Fibroblast of lung (primary cell): Measurements from ENCODE around the gene RBBP5. TPM values are rescaled to one million over a fixed set of nuclear protein-coding genes. Genes with fewer than 3 reads are reported as not detected.

Experiments used
- DNase-seq, 2 donors: peaks; one replicate each; pipeline versions ENCODE4 v3.0.0 to v3.0.0-alpha.2; 2010; ENCODE audit warnings: low read depth in 2 of 2
- H2AFZ ChIP-seq: 2 replicates; pipeline ENCODE4 v1.5.1; 2012; ENCODE audit warnings: low read length, control low read depth, inconsistent platforms
- H3K27ac ChIP-seq: 2 replicates; pipeline ENCODE4 v1.5.1; 2011; ENCODE audit warnings: low read length, control low read depth; ENCODE audit not compliant: insufficient read depth
- H3K27me3 ChIP-seq: 2 replicates; pipeline ENCODE4 v1.5.1; 2011; ENCODE audit warnings: mild to moderate bottlenecking, low read length; ENCODE audit not compliant: control insufficient read depth, insufficient read depth
- H3K36me3 ChIP-seq: 2 replicates; pipeline ENCODE4 v1.5.1; 2011; ENCODE audit warnings: low read length; ENCODE audit not compliant: control insufficient read depth, insufficient read depth
- H3K4me1 ChIP-seq: 2 replicates; pipeline ENCODE4 v1.5.1; 2011; ENCODE audit warnings: low read length; ENCODE audit not compliant: control insufficient read depth, insufficient read depth; ENCODE audit errors: extremely low read depth
- H3K4me2 ChIP-seq: 2 replicates; pipeline ENCODE4 v1.5.1; 2011; ENCODE audit warnings: low read length, control low read depth; ENCODE audit not compliant: insufficient read depth; ENCODE audit errors: extremely low read depth
- H3K4me3 ChIP-seq, 4 experiments: fragments of 200-600 bp in 1 of 4; sonication (generic) in 1 of 4; replicated peaks in 1 of 4; 2 replicates each; pipeline ENCODE4 v1.5.1; 2011 to 2016; ENCODE audit warnings: low read length in 4 of 4, low read depth in 3 of 4, mild to moderate bottlenecking in 3 of 4, control low read depth in 2 of 4, inconsistent platforms in 1 of 4, mixed read lengths in 1 of 4; ENCODE audit not compliant: insufficient read depth in 1 of 4; ENCODE audit errors: control extremely low read depth in 1 of 4
- H3K79me2 ChIP-seq: 2 replicates; pipeline ENCODE4 v1.5.1; 2012; ENCODE audit warnings: mild to moderate bottlenecking, low read length, inconsistent platforms; ENCODE audit not compliant: control insufficient read depth, insufficient read depth
- H3K9ac ChIP-seq: 2 replicates; pipeline ENCODE4 v1.5.1; 2011; ENCODE audit warnings: mild to moderate bottlenecking, low read length, control low read depth; ENCODE audit not compliant: insufficient read depth
- H3K9me3 ChIP-seq: 2 replicates; pipeline ENCODE4 v1.5.1; 2012; ENCODE audit warnings: low read depth, low read length; ENCODE audit not compliant: control insufficient read depth, insufficient read depth
- H4K20me1 ChIP-seq: 2 replicates; pipeline ENCODE4 v1.5.1; 2011; ENCODE audit warnings: low read length; ENCODE audit not compliant: control insufficient read depth, insufficient read depth; ENCODE audit errors: extremely low read depth
- EZH2 ChIP-seq: IDR thresholded peaks from 2 replicates; pipeline ENCODE4 v1.5.1; 2012; ENCODE audit warnings: low read length, control low read depth, mild to moderate bottlenecking; ENCODE audit errors: missing control alignments
- polyA plus RNA-seq, 2 donors: library from polyadenylated mRNA; depleted of rRNA in 1 of 2; stranded (reverse) in 1 of 2; unstranded in 1 of 2; fragments of >200 nt; gene quantifications; 2 replicates each; pipeline ENCODE4 v1.2.1, GENCODE V29; 2011 to 2012; ENCODE audit warnings: missing spikeins in 1 of 2
- total RNA-seq: library from RNA; depleted of rRNA; stranded (reverse); fragments of >200 nt; gene quantifications from 2 replicates; pipeline ENCODE4 v1.2.1, GENCODE V29; 2014
- TF ChIP-seq, protein P1 (sequence below), 2 donors: IDR thresholded peaks in 1 of 2; conservative IDR thresholded peaks in 1 of 2; 1 replicate in 1 of 2; 2 replicates in 1 of 2; pipeline ENCODE4 v1.5.1; 2011 to 2012; ENCODE audit warnings: low read length in 2 of 2, control low read depth in 1 of 2, inconsistent platforms in 1 of 2, low read depth in 1 of 2, mild to moderate bottlenecking in 1 of 2

RBBP5 gene
- total and polyA plus RNA-seq, 2 donors (not counting 1 experiment from before 2014, with no cell fraction given): 16.4 to 19.8 TPM

DNA sequence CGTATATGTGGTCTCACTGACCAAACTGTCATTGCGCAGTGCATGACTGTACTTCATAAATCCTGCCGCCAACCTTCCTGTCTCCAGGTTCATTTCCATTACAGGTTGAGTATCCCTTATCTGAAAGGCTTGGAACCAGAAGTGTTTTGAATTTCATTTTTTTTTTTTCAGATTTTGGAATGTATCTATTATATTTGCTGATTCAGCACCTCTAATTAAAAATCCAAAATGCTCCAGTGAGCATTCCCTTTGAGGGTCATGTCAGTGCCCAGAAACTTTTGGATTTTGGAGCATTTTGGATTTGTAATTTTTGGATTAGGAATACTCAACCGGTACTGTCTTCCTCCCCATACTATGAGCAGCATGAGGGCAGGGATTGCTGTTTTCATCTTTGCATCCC is 30.7 kb upstream of the RBBP5 start:
- Histone ChIP-seq H2AFZ (no peak overlapping the region), H3K27ac (no peak overlapping the region), H3K36me3 (peaks cover 7% of the 10 kb centered on the region), H3K27me3 (no peaks in the 10 kb centered on the region), H3K79me2 (no peaks in the 10 kb centered on the region), H3K4me1 (no peaks in the 10 kb centered on the region), H3K4me3 (no peak overlapping the region), H3K9me3 (no peaks in the 10 kb centered on the region), H3K4me2 (no peak overlapping the region), H4K20me1 (no peaks in the 10 kb centered on the region), H3K9ac (no peak overlapping the region)
- DNase-seq: no peak
- TF ChIP-seq EZH2: no peak
- TF ChIP-seq, protein P1, sequence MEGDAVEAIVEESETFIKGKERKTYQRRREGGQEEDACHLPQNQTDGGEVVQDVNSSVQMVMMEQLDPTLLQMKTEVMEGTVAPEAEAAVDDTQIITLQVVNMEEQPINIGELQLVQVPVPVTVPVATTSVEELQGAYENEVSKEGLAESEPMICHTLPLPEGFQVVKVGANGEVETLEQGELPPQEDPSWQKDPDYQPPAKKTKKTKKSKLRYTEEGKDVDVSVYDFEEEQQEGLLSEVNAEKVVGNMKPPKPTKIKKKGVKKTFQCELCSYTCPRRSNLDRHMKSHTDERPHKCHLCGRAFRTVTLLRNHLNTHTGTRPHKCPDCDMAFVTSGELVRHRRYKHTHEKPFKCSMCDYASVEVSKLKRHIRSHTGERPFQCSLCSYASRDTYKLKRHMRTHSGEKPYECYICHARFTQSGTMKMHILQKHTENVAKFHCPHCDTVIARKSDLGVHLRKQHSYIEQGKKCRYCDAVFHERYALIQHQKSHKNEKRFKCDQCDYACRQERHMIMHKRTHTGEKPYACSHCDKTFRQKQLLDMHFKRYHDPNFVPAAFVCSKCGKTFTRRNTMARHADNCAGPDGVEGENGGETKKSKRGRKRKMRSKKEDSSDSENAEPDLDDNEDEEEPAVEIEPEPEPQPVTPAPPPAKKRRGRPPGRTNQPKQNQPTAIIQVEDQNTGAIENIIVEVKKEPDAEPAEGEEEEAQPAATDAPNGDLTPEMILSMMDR (conservative IDR thresholded peaks at IDR 0.05 in 1 of 2, IDR thresholded peaks at IDR 0.05 in 1 of 2; ENCODE audit: low read depth in 1 of 2, low read length in 2 of 2): no peak

DNA sequence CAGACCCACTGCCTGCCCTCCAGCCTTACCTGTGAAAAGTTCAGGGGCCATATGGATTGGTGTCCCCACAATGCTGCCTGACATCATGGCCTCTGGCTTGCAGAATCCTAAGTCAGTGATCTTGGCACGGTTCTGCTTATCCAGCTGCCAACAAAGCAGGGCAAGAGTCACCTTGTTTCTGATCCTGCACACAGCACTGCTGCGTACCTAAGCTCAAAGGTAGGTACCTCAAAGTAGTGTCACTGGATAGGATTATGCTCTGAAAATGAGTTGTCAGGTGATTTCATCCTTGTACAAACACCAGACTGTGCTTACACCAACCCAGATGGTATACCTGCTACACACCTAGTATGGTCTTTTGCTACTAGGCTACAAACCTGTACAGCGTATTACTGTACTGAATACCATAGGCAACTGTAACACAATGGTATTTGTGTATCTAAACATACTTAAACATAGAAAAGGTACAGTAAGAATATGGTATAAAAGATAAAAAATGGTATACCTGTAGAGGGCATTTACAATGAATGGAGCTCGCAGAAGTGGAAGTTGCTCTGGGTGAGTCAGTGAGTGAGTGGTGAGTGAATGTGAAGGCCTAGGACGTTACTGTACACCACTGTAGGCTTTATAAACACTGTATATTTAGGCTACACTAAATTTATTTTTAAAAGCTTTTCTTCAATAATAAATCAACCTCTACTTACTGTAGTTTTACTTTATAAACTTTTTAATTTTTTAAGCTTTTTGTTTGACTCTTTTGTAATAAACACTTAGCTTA is 29.1 kb upstream of the RBBP5 start:
- Histone ChIP-seq H3K27ac (no peak overlapping the region), H3K36me3 (peaks cover 5% of the 10 kb centered on the region), H2AFZ (no peak overlapping the region), H3K4me2 (no peak overlapping the region), H3K9me3 (no peaks in the 10 kb centered on the region), H4K20me1 (no peaks in the 10 kb centered on the region), H3K4me1 (peaks cover 4% of the 10 kb centered on the region), H3K79me2 (no peaks in the 10 kb centered on the region), H3K4me3 (no peak overlapping the region), H3K27me3 (no peaks in the 10 kb centered on the region), H3K9ac (no peak overlapping the region)
- DNase-seq: no peak
- TF ChIP-seq, protein P1 (conservative IDR thresholded peaks at IDR 0.05 in 1 of 2, IDR thresholded peaks at IDR 0.05 in 1 of 2; ENCODE audit: low read depth in 1 of 2, low read length in 2 of 2): no peak
- TF ChIP-seq EZH2: no peak

DNA sequence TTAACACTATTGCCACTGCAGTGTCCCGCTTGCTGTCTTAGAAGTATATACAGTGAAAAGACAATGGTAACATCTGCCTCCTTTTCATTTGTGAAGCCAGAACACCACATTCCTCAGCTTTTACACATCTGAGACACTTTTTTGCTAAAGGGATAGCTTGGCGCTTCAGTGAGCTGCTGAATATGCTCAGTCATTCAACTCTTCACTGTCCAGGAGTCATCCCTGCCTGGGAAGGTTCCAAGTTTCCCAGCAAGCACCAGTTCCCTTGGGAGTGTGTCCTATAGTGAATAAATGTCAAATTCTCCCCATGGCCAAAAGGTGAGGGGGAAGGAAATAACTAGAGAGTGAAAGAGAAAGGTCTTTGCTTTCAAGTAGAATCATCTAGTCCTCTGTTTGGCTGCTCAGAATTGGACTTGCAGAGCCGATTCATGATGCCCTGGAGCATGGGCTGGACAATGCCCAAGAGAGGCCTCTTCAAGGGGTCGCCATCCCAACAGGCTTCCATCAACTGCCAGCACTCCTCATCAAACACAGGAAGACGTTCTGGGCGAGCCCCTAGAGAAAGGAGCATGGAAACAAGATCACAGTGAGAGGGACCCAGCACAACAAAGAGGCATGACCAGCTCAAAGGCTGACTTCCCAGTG is 25.5 kb upstream of the RBBP5 start:
- no peak overlapping the region for H3K4me2 ChIP-seq
- no peak for TF ChIP-seq EZH2
- TF ChIP-seq, protein P1 (conservative IDR thresholded peaks at IDR 0.05 in 1 of 2, IDR thresholded peaks at IDR 0.05 in 1 of 2; ENCODE audit: low read depth in 1 of 2, low read length in 2 of 2): no peak
- peaks cover 5% of the 10 kb centered on the region for H3K36me3 ChIP-seq
- DNase-seq: peak; percentile 15 to 84
- peaks cover 20% of the 10 kb centered on the region for H3K4me1 ChIP-seq
- H3K9me3 ChIP-seq: no peaks in the 10 kb centered on the region
- no peak overlapping the region for H3K9ac ChIP-seq
- H4K20me1 ChIP-seq: no peaks in the 10 kb centered on the region
- H3K79me2 ChIP-seq: no peaks in the 10 kb centered on the region
- no peaks in the 10 kb centered on the region for H3K27me3 ChIP-seq
- no peak overlapping the region for H2AFZ ChIP-seq
- H3K27ac ChIP-seq: peak overlapping the region; percentile 18
- H3K4me3 ChIP-seq: no peak overlapping the region
